ENCODE measurements around the gene SORCS2. TPM values are rescaled to one million over a fixed set of nuclear protein-coding genes. Genes with fewer than 3 reads are reported as not detected.

The SORCS2 gene
- total RNA-seq, 2 experiments from 2014 or later, result 0.07 to 0.15 TPM

DNA sequence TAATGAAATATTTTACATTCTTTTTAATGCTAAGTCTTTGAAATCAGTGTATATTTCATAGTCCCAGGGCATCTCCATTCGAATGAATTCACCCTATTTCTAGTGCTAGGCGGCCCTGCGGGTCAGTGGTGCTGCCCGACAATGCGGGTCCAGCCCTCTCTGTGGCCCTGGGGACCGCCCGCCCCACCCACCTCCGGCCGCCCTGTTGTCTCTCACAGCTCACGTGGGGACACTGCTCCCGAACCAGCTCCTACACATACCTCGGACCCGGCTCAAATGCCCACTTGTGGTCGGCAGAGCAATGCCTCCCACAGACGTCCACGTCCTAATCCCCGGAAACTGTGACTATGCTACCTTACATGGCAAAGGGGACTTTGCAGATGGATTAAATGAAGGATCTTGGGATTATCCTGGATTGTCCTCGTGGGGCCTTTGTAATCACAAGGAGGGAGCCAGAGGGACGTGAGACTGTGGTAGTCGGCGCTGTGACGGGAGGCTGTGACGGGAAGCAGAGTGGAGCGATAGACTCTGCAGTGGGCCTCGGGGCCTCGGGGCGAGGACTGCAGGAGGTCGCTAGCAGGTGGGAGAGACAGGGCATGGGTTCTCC is 334.7 kb downstream of the SORCS2 start:
- CTCF ChIA-PET, result no interaction called here
- Mint-ChIP-seq H3K9me3 (no peaks in the 10 kb centered on the region), H3K4me1 (ENCODE audit: low read depth) (peaks cover 5% of the 10 kb centered on the region), H3K36me3 (ENCODE audit: low read depth) (no peaks in the 10 kb centered on the region), H3K27me3 (ENCODE audit: low read depth) (peaks cover 28% of the 10 kb centered on the region), H3K4me3 (no peak overlapping the region), H3K27ac (no peak overlapping the region)
- intact Hi-C loops (cut with micrococcal nuclease), result no loop called here
- DNase-seq, result no peak

DNA sequence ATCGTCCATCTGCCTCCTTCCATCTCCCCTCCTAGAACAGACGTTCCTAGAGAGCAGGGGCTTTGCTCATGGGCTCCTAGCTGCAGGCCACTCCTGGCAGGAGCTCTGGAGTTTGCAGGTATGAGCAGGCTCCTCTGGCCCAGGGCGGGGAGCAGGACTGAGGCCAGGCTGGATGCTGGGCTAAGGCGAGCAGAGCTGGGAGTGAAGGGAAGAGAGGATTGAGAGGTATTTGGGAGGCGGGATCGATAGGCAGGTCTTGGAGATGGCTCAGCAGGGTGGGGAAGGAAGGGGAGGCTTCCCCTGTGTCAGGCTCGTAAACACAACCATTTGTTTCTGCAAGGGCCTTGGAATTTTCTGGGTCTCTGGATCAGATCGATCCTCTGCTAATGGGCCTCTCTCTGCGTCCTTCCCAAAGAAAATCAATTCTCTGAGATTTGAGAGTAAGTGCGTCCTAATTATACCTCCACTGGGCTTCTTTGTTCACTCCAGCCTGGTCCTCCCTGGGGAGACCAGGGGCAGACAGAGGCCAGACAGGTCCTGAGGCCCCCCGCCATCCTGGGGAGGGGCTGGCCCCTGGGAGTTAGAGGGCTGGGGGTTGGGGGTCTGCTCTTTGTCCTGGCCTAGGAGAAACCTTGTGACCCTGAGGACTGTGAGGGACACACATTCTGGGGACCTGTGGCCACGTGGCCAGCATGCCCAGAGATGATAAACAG is 337.2 kb downstream of the SORCS2 start:
- Mint-ChIP-seq H3K4me3 (no peak overlapping the region), H3K9me3 (no peaks in the 10 kb centered on the region), H3K4me1 (ENCODE audit: low read depth) (peaks cover 2% of the 10 kb centered on the region), H3K27me3 (ENCODE audit: low read depth) (peaks cover 13% of the 10 kb centered on the region), H3K27ac (no peak overlapping the region), H3K36me3 (ENCODE audit: low read depth) (no peaks in the 10 kb centered on the region)
- intact Hi-C loops (cut with micrococcal nuclease), result no loop called here
- no peak for DNase-seq
- CTCF ChIA-PET, result no interaction called here

DNA sequence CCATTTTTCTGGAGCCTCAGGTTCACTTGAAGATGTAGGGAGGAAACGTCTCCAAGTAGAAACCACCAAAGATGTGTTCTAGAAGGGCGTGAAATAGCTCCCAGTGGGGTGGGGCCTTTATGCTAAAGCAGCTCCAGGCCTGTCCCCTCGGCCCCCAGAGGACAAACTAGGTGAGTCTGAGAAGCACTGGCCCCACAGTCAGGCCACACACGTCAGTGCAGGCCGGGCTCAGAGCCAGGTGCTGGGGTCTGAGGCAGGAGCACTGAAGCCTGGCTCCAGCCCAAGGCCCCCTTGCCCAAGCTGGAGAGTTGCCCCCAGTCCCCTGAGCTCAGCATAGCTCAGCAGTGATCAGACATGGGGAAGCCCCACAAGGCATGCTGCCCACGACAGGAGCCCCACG is 337.7 kb downstream of the SORCS2 start:
- Mint-ChIP-seq H3K9me3 (no peaks in the 10 kb centered on the region), H3K27me3 (ENCODE audit: low read depth) (peaks cover 8% of the 10 kb centered on the region), H3K4me3 (no peak overlapping the region), H3K4me1 (ENCODE audit: low read depth) (no peaks in the 10 kb centered on the region), H3K36me3 (ENCODE audit: low read depth) (no peaks in the 10 kb centered on the region), H3K27ac (no peak overlapping the region)
- DNase-seq, result no peak
- CTCF ChIA-PET, result no interaction called here
- intact Hi-C loops (cut with micrococcal nuclease), result no loop called here

DNA sequence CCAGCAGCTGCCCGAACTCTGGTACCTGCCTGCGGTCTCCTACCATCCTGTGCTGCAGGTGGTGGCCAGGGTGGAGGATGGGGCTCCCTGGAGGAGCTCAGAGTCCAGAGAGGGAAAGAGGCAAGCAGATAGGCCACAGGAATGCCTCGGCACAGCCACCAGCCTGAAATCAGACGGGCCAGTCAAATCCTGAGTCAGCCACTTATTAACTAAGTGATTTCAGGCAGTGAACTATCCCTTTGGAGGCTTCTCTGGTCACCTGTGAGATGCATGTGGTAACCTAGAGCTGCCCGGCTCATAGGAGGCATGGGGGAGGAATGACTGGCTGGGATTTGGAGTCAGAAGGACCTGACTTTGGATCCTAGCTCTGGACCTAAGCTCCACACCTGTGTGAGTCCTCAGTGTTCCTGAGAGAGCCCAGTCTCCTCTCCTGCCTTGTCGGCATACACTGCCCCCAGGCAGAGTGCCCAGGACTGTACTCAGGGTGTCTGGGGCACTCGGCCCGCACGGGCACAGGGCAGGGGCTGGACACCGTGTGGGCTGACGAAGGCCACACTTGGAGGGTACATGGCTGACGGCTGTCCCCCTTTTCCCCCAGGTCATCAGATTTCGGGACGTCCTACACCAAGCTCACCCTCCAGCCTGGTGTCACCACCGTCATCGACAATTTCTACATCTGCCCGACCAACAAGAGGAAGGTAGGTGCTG is 338.7 kb downstream of the SORCS2 start:
- CTCF ChIA-PET, result no interaction called here

DNA sequence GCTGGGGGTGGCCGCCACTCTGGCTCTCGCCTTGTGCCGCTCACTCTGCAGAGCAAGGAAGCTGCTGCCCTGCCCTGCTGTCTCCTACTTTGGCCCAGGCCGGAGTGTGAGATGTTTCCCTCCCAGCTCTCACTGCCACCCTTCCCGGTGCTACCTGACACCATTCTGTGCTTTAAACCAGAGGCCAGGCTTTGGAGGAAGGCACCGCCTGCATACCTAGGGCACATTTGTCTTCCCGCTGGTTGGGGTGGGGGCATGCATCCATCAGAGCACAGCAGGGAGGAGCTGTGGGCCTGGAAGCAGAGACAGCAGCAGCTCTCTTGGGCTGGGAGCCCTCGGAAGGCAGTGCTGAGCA is 339.3 kb downstream of the SORCS2 start:
- Mint-ChIP-seq H3K27me3 (ENCODE audit: low read depth) (no peaks in the 10 kb centered on the region), H3K9me3 (no peaks in the 10 kb centered on the region), H3K36me3 (ENCODE audit: low read depth) (no peaks in the 10 kb centered on the region), H3K27ac (no peak overlapping the region), H3K4me3 (no peak overlapping the region), H3K4me1 (ENCODE audit: low read depth) (no peaks in the 10 kb centered on the region)
- intact Hi-C loops (cut with micrococcal nuclease), result no loop called here
- CTCF ChIA-PET, result no interaction called here
- no peak for DNase-seq

More for the DNA sequence above, 338.7 kb downstream of the SORCS2 start:
- no peak overlapping the region for H3K4me3 Mint-ChIP-seq
- intact Hi-C loops (cut with micrococcal nuclease), result no loop called here
- no peaks in the 10 kb centered on the region for H3K36me3 Mint-ChIP-seq (ENCODE audit: low read depth)
- no peaks in the 10 kb centered on the region for H3K9me3 Mint-ChIP-seq
- H3K27me3 Mint-ChIP-seq (ENCODE audit: low read depth), result no peaks in the 10 kb centered on the region
- no peaks in the 10 kb centered on the region for H3K4me1 Mint-ChIP-seq (ENCODE audit: low read depth)
- DNase-seq, result no peak
- H3K27ac Mint-ChIP-seq, result no peak overlapping the region

DNA sequence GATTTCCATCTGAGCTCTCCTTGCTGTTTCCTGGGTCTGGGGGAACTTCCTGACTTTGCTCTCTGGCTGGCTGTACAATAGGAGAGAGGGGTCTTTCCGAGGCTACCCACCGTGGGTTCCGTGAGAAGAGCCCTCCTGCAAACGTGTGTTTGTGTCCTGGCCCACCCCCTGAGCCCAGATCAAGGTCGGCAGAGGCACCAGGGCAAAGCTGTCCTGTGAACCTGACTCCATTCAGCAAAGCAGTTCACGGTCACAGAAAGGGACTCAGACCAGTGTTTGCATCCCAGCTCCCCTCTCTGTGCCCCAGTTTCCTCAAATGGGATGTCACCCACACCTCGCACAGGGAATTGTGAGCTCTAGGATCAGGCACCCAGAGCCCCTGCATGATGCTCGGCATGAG is 339.7 kb downstream of the SORCS2 start:
- intact Hi-C loops (cut with micrococcal nuclease), result no loop called here
- Mint-ChIP-seq H3K4me1 (ENCODE audit: low read depth) (no peaks in the 10 kb centered on the region), H3K9me3 (no peaks in the 10 kb centered on the region), H3K27me3 (ENCODE audit: low read depth) (no peaks in the 10 kb centered on the region), H3K27ac (no peak overlapping the region), H3K36me3 (ENCODE audit: low read depth) (no peaks in the 10 kb centered on the region), H3K4me3 (no peak overlapping the region)
- CTCF ChIA-PET, result no interaction called here
- DNase-seq, result no peak

DNA sequence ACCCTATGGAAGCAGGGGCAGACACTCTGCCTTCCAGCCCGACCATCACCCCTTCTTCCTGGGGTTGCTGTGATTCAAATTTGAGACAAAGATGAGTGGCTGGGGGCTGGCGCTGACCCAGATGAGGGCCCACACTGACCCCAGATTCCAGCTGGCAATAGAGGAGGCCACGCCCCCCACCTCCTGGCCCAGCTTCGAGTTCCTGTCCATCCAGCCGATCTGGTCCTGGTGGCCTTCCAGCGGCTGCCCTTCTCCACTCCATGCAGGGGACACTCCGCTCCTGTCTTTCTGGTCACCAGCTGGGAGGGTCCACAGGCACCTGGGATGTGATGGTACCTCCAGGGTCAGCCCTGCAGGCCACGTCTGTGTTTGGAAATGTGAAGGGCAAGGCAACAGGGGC is 340.9 kb downstream of the SORCS2 start:
- no peaks in the 10 kb centered on the region for H3K4me1 Mint-ChIP-seq (ENCODE audit: low read depth)
- H3K27me3 Mint-ChIP-seq (ENCODE audit: low read depth), result no peaks in the 10 kb centered on the region
- intact Hi-C loops (cut with micrococcal nuclease), result no loop called here
- H3K4me3 Mint-ChIP-seq, result no peak overlapping the region
- no peak overlapping the region for H3K27ac Mint-ChIP-seq
- CTCF ChIA-PET, result no interaction called here
- H3K36me3 Mint-ChIP-seq (ENCODE audit: low read depth), result no peaks in the 10 kb centered on the region
- DNase-seq, result no peak
- no peaks in the 10 kb centered on the region for H3K9me3 Mint-ChIP-seq

DNA sequence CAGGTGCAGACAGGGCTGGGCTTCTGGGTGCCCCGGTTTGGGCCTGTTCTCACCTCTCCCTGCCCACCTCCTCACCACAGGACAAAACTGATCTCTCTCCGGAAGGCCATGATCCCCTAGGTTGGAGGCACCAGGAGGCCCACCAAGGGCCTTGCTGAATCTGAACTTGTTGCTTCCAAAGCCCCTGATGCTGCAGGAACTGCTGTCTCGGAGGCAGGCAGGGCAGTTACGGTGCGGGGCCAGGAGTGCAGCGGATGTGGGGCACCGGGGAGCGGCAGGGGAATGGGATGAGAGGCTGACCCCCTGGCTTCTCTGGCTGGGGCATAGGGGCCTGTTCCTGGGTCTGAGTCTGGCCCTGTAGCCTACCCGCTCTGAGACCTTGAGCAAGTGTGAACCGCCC is 342.8 kb downstream of the SORCS2 start:
- no peak overlapping the region for H3K4me3 Mint-ChIP-seq
- intact Hi-C loops (cut with micrococcal nuclease), result no loop called here

DNA sequence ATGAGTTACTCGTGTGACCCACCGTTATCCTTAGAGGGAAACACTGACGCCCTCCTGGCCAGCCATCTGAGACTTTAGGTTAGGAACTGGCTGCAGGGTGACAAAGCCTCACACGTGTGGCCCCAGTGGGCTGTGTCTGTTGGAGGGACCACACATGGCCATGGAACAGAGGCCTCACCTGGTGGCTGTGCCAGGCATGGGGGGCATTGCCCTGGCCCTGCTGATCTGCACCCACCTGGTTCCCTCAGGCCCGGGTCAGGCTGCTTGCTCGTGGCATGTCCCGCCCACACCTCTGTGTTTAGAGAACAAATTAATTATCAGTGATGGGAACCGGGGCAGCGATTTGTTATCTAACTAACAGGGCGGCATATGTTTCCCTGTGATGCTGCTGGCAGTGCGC is 343.3 kb downstream of the SORCS2 start:
- no peak overlapping the region for H3K27ac Mint-ChIP-seq
- no peaks in the 10 kb centered on the region for H3K27me3 Mint-ChIP-seq (ENCODE audit: low read depth)
- CTCF ChIA-PET, result no interaction called here
- no peak for DNase-seq
- intact Hi-C loops (cut with micrococcal nuclease), result no loop called here
- H3K4me1 Mint-ChIP-seq (ENCODE audit: low read depth), result no peaks in the 10 kb centered on the region
- H3K4me3 Mint-ChIP-seq, result no peak overlapping the region
- no peaks in the 10 kb centered on the region for H3K36me3 Mint-ChIP-seq (ENCODE audit: low read depth)
- peaks cover 2% of the 10 kb centered on the region for H3K9me3 Mint-ChIP-seq

More for the DNA sequence above, 342.8 kb downstream of the SORCS2 start:
- DNase-seq, result no peak
- CTCF ChIA-PET, result no interaction called here
- no peaks in the 10 kb centered on the region for H3K27me3 Mint-ChIP-seq (ENCODE audit: low read depth)
- peaks cover 2% of the 10 kb centered on the region for H3K9me3 Mint-ChIP-seq
- no peaks in the 10 kb centered on the region for H3K36me3 Mint-ChIP-seq (ENCODE audit: low read depth)
- no peak overlapping the region for H3K27ac Mint-ChIP-seq
- H3K4me1 Mint-ChIP-seq (ENCODE audit: low read depth), result no peaks in the 10 kb centered on the region

DNA sequence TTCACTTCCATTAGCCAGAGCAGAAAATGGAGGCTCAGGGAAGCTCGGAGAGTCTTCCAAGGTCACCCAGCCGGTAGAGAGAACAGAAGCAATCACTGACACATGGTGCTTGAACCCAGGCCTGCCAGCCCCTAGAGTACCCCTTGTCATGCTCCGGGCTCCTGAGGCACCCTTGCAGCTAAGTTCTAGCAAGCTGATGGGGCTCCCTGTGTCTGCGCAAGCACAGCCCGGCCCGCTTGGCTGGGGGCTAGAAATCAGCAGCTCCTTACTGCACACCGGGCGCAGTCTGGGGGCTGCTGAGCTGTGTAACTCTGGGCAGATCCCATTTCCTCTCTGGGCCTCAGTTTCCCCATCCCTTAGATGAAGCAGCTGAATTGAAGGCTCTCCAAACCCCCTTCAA is 344.5 kb downstream of the SORCS2 start:
- no peak for DNase-seq
- Mint-ChIP-seq H3K4me1 (ENCODE audit: low read depth) (no peaks in the 10 kb centered on the region), H3K9me3 (peaks cover 2% of the 10 kb centered on the region), H3K4me3 (no peak overlapping the region), H3K36me3 (ENCODE audit: low read depth) (no peaks in the 10 kb centered on the region), H3K27me3 (ENCODE audit: low read depth) (no peaks in the 10 kb centered on the region), H3K27ac (no peak overlapping the region)
- CTCF ChIA-PET, result no interaction called here
- intact Hi-C loops (cut with micrococcal nuclease), result no loop called here

DNA sequence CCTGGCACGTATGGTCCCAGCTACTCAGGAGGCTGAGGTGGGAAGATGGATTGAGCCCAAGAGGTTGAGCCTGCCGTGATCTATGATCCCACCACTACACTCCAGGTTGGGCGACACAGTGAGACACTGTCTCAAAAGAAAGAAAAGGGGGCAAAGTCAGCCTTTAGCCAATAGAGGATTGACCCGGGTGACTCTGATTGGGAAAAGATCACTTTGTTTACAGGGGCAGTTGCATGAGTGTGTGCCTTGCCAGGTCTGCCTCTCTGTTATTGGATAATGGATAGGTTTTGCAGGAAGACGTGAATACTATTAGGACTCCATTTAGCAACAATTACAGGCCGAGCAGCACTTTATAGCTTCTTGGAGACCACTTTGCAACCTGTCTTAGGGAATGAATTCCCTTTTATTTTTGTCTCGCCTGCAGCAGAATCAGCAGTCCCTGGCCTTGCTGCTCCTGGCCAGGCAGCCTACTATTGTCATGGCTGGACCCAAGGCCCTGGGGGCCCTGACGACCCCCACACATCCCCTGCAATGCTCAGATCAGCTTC is 345.6 kb downstream of the SORCS2 start:
- no peaks in the 10 kb centered on the region for H3K4me1 Mint-ChIP-seq (ENCODE audit: low read depth)
- intact Hi-C loops (cut with micrococcal nuclease), result no loop called here
- H3K9me3 Mint-ChIP-seq, result peaks cover 2% of the 10 kb centered on the region
- no peak overlapping the region for H3K4me3 Mint-ChIP-seq
- no peak overlapping the region for H3K27ac Mint-ChIP-seq
- no peaks in the 10 kb centered on the region for H3K27me3 Mint-ChIP-seq (ENCODE audit: low read depth)
- no peak for DNase-seq
- H3K36me3 Mint-ChIP-seq (ENCODE audit: low read depth), result no peaks in the 10 kb centered on the region
- CTCF ChIA-PET, result no interaction called here

DNA sequence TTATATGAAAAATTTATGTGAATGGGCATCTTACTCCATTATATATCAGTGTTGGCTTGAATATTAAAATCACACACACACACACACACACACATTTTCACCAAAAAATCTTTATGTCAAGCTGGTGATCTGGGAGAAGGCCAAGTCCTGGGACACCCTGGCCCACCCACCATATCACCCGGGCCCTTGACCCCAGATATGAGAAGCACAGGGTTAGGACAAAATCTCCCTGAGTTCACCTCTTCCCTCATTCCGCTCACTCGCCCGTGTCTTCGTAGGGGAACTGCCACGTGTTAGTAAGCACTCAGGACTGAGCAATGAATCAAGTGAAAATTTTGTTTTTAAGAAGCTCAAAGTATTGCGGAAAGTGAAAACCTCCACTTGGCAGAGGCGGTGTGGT is 346.2 kb downstream of the SORCS2 start:
- DNase-seq, result no peak
- Mint-ChIP-seq H3K4me3 (no peak overlapping the region), H3K27me3 (ENCODE audit: low read depth) (no peaks in the 10 kb centered on the region), H3K36me3 (ENCODE audit: low read depth) (no peaks in the 10 kb centered on the region), H3K27ac (no peak overlapping the region), H3K4me1 (ENCODE audit: low read depth) (no peaks in the 10 kb centered on the region), H3K9me3 (peaks cover 2% of the 10 kb centered on the region)
- intact Hi-C loops (cut with micrococcal nuclease), result no loop called here
- CTCF ChIA-PET, result no interaction called here

DNA sequence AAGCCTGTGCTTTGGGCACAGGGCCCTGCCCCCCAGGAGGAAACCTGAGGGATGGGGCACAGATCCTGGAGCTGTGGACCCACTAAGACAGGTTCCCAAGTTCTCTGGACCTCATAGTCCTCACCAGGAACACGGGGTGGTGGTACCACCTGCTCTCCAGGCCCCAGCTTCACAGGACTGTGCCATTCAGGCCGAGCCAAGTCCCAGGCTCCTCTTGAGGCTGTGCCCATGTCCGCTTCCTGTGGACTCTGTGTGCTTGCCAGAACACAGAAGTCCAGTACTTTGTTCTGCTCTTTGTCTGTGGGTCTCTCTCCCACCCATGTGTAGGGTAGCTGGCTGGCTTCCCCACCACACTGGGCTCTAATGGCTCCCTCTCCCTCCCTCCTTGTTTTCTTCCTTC is 346.8 kb downstream of the SORCS2 start:
- CTCF ChIA-PET, result no interaction called here
- intact Hi-C loops (cut with micrococcal nuclease), result no loop called here
- H3K4me1 Mint-ChIP-seq (ENCODE audit: low read depth), result no peaks in the 10 kb centered on the region

More for the DNA sequence above, 346.8 kb downstream of the SORCS2 start:
- DNase-seq, result no peak
- Mint-ChIP-seq H3K27me3 (ENCODE audit: low read depth) (no peaks in the 10 kb centered on the region), H3K27ac (no peak overlapping the region), H3K36me3 (ENCODE audit: low read depth) (no peaks in the 10 kb centered on the region), H3K4me3 (no peak overlapping the region), H3K9me3 (peaks cover 2% of the 10 kb centered on the region)
